GM18511 (cell line): ENCODE data around the gene LRP1B.

ENCODE experiments used
- ATAC-seq: cut with Tn5 transposase; IDR thresholded peaks from one replicate; pipeline ENCODE4 v1.9.1; 2021; ENCODE audit warnings: mild to moderate bottlenecking, moderate library complexity; ENCODE audit not compliant: unreplicated experiment

Gene LRP1B

GRCh38 chr2:142042536-142043199 lies 88.1 kb downstream of the LRP1B start:
- ATAC-seq: no peak

- no peak for ATAC-seq
Measured at GRCh38 chr2:142041996-142042395, 88.8 kb downstream of the LRP1B start.

- ATAC-seq: no peak
Measured at GRCh38 chr2:142041105-142041504, 89.7 kb downstream of the LRP1B start.

DNA sequence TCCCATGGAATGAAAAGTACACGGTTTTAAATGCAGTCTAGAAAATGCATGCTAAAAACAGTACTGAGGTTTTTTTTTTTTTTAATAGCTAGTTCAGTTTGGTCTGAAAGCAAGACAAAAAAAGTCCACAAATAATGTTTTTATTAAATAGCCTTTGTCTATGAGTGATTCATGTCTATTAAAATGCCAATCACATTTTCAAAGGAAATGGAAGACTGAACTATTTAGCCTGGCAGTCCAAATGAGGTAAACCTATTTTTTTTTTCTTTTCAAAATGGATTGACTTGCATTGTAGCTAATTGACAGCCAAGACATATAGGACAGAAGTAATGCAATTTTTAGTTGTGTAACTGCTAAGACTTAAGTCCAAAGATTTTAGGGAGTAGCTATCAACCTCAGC lies 90.3 kb downstream of the LRP1B start:
- no peak for ATAC-seq

DNA sequence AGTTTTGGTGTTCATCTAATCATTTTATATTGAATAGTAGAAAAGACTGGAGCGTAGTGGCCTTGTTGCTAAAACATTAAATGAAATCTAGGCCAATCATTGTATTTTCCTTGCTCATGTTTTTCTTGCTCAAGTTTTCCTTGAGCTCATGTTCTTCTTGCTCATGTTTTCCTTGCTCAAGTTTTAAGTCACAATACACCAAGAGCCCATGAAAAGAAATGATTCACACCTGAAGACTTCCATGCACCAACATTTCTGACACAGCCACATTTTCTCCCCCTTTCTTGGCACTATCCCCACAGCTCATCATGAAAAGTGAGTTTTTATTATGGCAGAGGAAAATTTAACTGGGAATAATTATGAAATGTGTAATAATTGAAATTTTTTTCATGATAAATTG lies 92.0 kb downstream of the LRP1B start:
- no peak for ATAC-seq

DNA sequence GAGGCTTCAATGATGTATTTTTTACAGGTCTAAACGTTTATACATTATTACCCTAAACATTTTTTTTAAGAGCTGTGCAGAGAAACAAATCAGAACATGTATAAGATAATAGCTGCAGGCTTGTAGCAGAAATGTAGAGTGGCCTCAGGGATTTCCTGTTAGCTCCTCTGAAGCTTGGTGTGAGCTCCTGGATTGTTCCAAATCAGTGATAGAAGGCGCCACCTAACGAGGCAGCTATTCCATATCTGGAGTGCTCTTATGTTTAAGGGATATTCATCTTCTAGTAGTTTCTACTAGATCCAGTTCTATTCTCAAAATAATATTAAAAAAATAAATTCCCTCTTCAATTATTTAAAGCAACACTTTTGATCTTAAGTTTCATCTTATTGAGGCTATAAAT lies 93.1 kb downstream of the LRP1B start:
- ATAC-seq: no peak

DNA sequence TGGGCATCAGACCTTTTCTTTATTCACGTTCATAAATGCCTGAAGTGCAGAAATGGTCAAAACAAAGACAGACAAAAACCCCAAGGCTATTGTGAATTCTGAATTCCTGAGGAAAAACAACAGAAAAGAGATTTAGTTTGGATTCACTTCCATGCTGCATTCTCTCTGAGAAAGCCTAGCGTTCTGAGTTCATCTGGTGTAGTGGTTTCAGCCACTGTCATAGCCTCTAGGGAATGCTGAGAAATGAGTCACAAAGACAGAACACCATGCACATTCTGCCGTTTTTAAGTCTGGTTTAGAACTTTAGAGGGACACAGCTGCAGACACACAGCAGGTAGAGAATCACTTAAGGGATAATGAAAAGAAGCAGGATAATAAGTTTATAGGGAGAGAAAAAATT lies 93.8 kb downstream of the LRP1B start:
- no peak for ATAC-seq

DNA sequence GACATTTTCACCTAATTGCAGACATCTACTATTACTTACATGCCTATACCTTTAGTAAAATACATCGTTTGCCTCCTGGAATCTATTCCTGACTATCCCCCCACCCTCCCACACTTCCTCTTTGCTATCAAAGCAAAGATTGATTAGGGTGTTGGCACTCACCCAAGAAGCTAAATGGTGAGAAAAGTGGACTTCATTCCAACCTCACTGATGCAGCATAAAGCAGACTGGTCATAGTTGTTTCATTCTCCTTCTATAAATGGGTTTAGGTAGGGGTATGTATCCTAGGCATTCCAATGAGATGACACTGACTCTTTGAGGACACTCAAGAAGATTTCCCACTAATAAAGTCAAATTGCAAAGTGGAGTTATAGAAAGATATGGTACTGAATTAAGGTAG lies 97.4 kb downstream of the LRP1B start:
- no peak for ATAC-seq

GRCh38 chr2:142031656-142032055 lies 99.2 kb downstream of the LRP1B start:
- no peak for ATAC-seq

GRCh38 chr2:142030735-142031134 lies 100.1 kb downstream of the LRP1B start:
- no peak for ATAC-seq

DNA sequence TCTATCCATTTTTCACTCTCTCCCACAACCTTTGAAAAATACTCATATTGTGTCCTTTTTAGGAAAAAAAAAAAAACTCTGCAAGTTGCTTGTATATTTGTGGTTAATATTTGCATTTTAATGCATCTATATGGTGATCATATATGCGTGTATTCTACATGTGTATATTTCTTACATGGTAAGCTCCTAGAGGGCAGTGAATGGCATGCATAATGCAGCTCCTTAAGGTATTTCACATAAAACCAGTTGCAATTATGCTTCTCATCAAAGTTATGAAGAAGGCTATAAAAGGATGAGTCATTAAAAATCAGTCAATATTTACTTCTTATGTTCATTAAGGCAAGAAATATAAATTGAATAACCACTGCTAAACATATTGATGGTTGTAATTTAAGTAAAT lies 100.8 kb downstream of the LRP1B start:
- no peak for ATAC-seq

- no peak for ATAC-seq
Measured at GRCh38 chr2:142025394-142025793, 105.4 kb downstream of the LRP1B start.

GRCh38 chr2:142020368-142020767 lies 110.4 kb downstream of the LRP1B start:
- ATAC-seq: no peak

- no peak for ATAC-seq
Measured at GRCh38 chr2:142014536-142014935, 116.3 kb downstream of the LRP1B start.

DNA sequence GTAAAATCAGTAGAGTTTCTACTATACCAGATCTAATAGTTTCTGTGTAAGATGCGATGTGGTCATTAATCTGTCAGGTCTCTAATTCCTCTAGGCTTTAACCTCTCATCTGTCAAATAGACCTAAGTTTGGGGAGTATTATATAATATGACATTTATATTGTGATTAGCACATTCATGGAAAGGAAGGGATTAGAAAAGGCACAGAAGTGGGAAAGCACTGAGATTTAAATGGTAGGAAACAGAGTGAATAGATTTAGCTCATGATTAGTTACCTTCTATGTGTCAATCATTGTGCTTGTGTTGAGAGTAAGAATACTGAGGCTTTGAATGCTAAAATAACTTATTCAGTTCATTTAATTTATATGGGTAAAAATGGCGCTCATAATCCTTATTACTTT lies 118.0 kb downstream of the LRP1B start:
- no peak for ATAC-seq

GRCh38 chr2:142010477-142011270 lies 120.1 kb downstream of the LRP1B start:
- ATAC-seq: no peak

DNA sequence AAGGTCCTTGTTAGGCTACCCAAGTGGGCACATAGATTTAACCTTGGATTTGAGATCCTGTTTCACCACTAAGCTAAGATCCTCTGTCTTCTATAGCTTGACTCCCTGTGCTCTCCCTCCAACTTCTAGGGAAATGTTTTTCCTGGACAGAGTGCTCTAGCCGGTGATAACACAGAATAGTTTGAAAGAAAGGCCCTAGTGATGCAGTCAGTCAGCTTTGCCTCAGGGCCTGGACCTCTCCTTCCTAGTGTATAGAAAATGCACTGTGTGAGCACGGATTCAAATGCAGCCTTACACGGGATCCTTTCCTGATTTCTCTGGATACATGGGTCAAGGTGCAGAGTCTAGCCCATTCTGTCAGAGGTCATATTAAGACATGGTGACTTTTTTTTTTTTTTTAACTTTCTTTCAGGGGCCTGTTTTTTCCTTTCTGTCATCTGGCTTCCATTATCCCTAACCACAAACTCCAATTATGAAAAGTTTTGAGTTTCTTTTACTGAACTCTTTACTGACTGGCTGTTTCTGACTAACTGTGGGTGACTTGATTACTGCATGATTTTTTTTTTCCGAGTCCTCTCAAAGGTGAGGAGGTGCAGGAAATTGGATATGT lies 122.6 kb downstream of the LRP1B start:
- no peak for ATAC-seq

GRCh38 chr2:141994066-141994465 lies 136.8 kb downstream of the LRP1B start:
- no peak for ATAC-seq

- no peak for ATAC-seq
Measured at GRCh38 chr2:141992695-141993094, 138.1 kb downstream of the LRP1B start.

- no peak for ATAC-seq
Measured at GRCh38 chr2:141968433-141968832, 162.4 kb downstream of the LRP1B start.

GRCh38 chr2:141967980-141968379 lies 162.8 kb downstream of the LRP1B start:
- no peak for ATAC-seq

DNA sequence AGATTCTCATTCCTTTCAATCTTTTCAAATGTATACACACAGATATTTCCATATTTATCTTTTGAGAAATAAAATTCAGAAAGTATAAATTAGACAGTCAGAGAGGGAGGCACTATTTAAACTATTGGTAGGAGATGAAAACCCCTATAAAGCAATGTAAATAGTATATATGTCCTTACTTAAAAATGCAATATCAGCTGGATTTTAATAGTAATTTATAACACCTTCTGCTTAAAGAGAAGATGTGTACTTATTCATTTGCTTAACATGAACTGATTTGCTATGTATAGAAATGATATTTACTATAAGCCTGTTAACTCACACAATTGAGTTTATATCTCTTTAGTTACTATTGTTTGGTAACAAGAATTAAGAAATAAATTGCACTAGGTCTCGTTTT lies 163.3 kb downstream of the LRP1B start:
- no peak for ATAC-seq
